ENCODE measurements around the gene PYGB.

The PYGB gene

GRCh38 chr20:25244976-25245375 is 2.9 kb upstream of the PYGB start:
- DNase-seq: no peak
- in situ Hi-C loops (cut with HindIII; ENCODE audit: low pct_ligation_motif_present, low sequenced_read_pairs): no loop called here

GRCh38 chr20:25245461-25245860 is 2.4 kb upstream of the PYGB start:
- H3K27ac ChIP-seq: no peak overlapping the region
- in situ Hi-C loops (cut with HindIII; ENCODE audit: low pct_ligation_motif_present, low sequenced_read_pairs): no loop called here
- TF ChIP-seq CTCF (IDR thresholded peaks at IDR 0.05; ENCODE audit: low read depth, low read length, missing control alignments): no peak

More at GRCh38 chr20:25244976-25245375, 2.9 kb upstream of the PYGB start:
- TF ChIP-seq CTCF (IDR thresholded peaks at IDR 0.05; ENCODE audit: low read depth, low read length, missing control alignments): no peak
- H3K4me3 ChIP-seq (ENCODE audit: low read depth, low read length): no peak overlapping the region
- no peaks in the 10 kb centered on the region for H3K27me3 ChIP-seq (replicated peaks)
- H3K27ac ChIP-seq: no peak overlapping the region
- H3K36me3 ChIP-seq (replicated peaks): no peaks in the 10 kb centered on the region

GRCh38 chr20:25246182-25246999 is 1.5 kb upstream of the PYGB start:
- H3K4me3 ChIP-seq (ENCODE audit: low read depth, low read length): peak overlapping the region; percentile 72
- H3K27me3 ChIP-seq (replicated peaks): no peaks in the 10 kb centered on the region
- H3K36me3 ChIP-seq (replicated peaks): peaks cover 8% of the 10 kb centered on the region
- no peak for TF ChIP-seq CTCF (IDR thresholded peaks at IDR 0.05; ENCODE audit: low read depth, low read length, missing control alignments)
- in situ Hi-C loops (cut with HindIII; ENCODE audit: low pct_ligation_motif_present, low sequenced_read_pairs): no loop called here
- H3K27ac ChIP-seq: peak overlapping the region; percentile 77
- DNase-seq: no peak

More at GRCh38 chr20:25245461-25245860, 2.4 kb upstream of the PYGB start:
- Histone ChIP-seq H3K27me3 (replicated peaks) (no peaks in the 10 kb centered on the region), H3K36me3 (replicated peaks) (peaks cover 2% of the 10 kb centered on the region), H3K4me3 (ENCODE audit: low read depth, low read length) (no peak overlapping the region)
- no peak for DNase-seq

GRCh38 chr20:25247000-25247517 is 826 bp upstream of the PYGB start:
- peak; percentile 59 for DNase-seq
- in situ Hi-C loops (cut with HindIII; ENCODE audit: low pct_ligation_motif_present, low sequenced_read_pairs): no loop called here
- Histone ChIP-seq H3K27ac (peak overlapping the region; percentile 77), H3K36me3 (replicated peaks) (peaks cover 11% of the 10 kb centered on the region), H3K27me3 (replicated peaks) (no peaks in the 10 kb centered on the region), H3K4me3 (ENCODE audit: low read depth, low read length) (peak overlapping the region; percentile 72)
- TF ChIP-seq CTCF (IDR thresholded peaks at IDR 0.05; ENCODE audit: low read depth, low read length, missing control alignments): peak; percentile 81

DNA sequence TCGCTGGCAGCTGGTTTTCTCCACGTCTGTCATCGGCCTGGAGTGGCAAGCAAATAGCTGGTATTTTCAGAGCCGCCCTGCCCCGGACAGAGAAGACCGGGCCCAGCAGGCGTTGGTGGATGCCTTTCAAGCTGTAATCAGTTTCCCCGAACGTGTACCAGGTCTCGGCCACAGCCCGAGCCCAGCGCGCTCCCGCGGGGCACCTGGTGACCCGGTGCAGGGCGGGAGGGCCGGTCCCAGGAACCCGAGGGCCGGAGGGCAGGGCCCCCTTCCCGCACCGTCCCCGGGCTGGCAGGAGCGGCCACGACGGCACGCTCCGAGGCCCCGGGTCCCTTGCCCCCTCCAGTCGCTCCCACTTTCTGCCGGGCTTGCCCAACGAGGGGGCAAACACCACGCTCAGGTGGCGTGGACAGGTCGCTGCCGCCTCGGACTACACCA is 348 bp upstream of the PYGB start:
- H3K27me3 ChIP-seq (replicated peaks): no peaks in the 10 kb centered on the region
- H3K4me3 ChIP-seq (ENCODE audit: low read depth, low read length): peak overlapping the region; percentile 72
- TF ChIP-seq CTCF (IDR thresholded peaks at IDR 0.05; ENCODE audit: low read depth, low read length, missing control alignments): no peak
- H3K36me3 ChIP-seq (replicated peaks): peaks cover 14% of the 10 kb centered on the region
- in situ Hi-C loops (cut with HindIII; ENCODE audit: low pct_ligation_motif_present, low sequenced_read_pairs): no loop called here
- no peak for DNase-seq
- H3K27ac ChIP-seq: peak overlapping the region; percentile 77

All from brain microvascular endothelial cell (primary cell).